Activated CD8-positive, alpha-beta memory T cell treated with anti-CD3 and anti-CD28 coated beads, Interleukin-2, amount 50 U/mL, for 1 hour (primary cell): ENCODE data around the gene ESPNL.

Experiments used
- DNase-seq: peaks from one replicate; pipeline ENCODE4 v3.0.0-alpha.2; 2020; ENCODE audit errors: extremely low read depth

The ESPNL gene

GRCh38 chr2:238128061-238128440 lies 27.9 kb downstream of the ESPNL start:
- DNase-seq: no peak

GRCh38 chr2:238128534-238129001 lies 28.4 kb downstream of the ESPNL start:
- DNase-seq: no peak

- DNase-seq: no peak
Observed at GRCh38 chr2:238129166-238130010, 29.2 kb downstream of the ESPNL start.

- DNase-seq: no peak
Observed at GRCh38 chr2:238130111-238130695, 30.1 kb downstream of the ESPNL start.

GRCh38 chr2:238130696-238131628 lies 30.8 kb downstream of the ESPNL start:
- no peak for DNase-seq

- DNase-seq: no peak
Observed at GRCh38 chr2:238131761-238132462, 31.8 kb downstream of the ESPNL start.

- DNase-seq: no peak
Observed at GRCh38 chr2:238132463-238133450, 32.6 kb downstream of the ESPNL start.

GRCh38 chr2:238133499-238134392 lies 33.6 kb downstream of the ESPNL start:
- DNase-seq: no peak

- no peak for DNase-seq
Observed at GRCh38 chr2:238134393-238134785, 34.2 kb downstream of the ESPNL start.

GRCh38 chr2:238135601-238136150 lies 35.5 kb downstream of the ESPNL start:
- no peak for DNase-seq

- DNase-seq: no peak
Observed at GRCh38 chr2:238136820-238137537, 36.8 kb downstream of the ESPNL start.

- no peak for DNase-seq
Observed at GRCh38 chr2:238137885-238138284, 37.7 kb downstream of the ESPNL start.

GRCh38 chr2:238138331-238139195 lies 38.4 kb downstream of the ESPNL start, which contains the start of gene KLHL30:
TSS of gene KLHL30 (plus strand) at chr2:238138668. CDS start at chr2:238140755, 2,087 bp downstream.
- DNase-seq: no peak

GRCh38 chr2:238139196-238140039 lies 39.3 kb downstream of the ESPNL start:
- DNase-seq: no peak

GRCh38 chr2:238140040-238140439 lies 39.9 kb downstream of the ESPNL start:
- no peak for DNase-seq
